T-helper 1 cell (primary cell): ENCODE data around the gene TSC22D2.
"Not testable (repeated sequence)": the region's sequence is repeated elsewhere in the genome, so short reads cannot be mapped to it uniquely, and the experiment has no call there.

Experiments used
- DNase-seq, 5 donors: peaks; one replicate each; pipeline ENCODE4 v3.0.0-alpha.2; 2012 to 2020

Gene TSC22D2

GRCh38 chr3:150449169-150449721, 41.1 kb downstream of the TSC22D2 start:
- no peak for DNase-seq

- no peak for DNase-seq
Observed at GRCh38 chr3:150450916-150451315, 42.8 kb downstream of the TSC22D2 start.

GRCh38 chr3:150451329-150452048, 43.4 kb downstream of the TSC22D2 start:
- no peak for DNase-seq

- DNase-seq = no peak
Observed at GRCh38 chr3:150453353-150453752, 45.3 kb downstream of the TSC22D2 start.

GRCh38 chr3:150454085-150454484, 46.0 kb downstream of the TSC22D2 start:
- no peak for DNase-seq

GRCh38 chr3:150454622-150455021, 46.5 kb downstream of the TSC22D2 start:
- no peak for DNase-seq

GRCh38 chr3:150455341-150455740, 47.2 kb downstream of the TSC22D2 start:
- no peak for DNase-seq

GRCh38 chr3:150458001-150458400, 49.9 kb downstream of the TSC22D2 start:
- no peak for DNase-seq

- DNase-seq = no peak
Observed at GRCh38 chr3:150460484-150460883, 52.4 kb downstream of the TSC22D2 start.

- no peak for DNase-seq
Observed at GRCh38 chr3:150461399-150461798, 53.3 kb downstream of the TSC22D2 start.

- no peak for DNase-seq
Observed at GRCh38 chr3:150462108-150462507, 54.0 kb downstream of the TSC22D2 start.

- DNase-seq = no peak
Observed at GRCh38 chr3:150464684-150465083, 56.6 kb downstream of the TSC22D2 start.

- no peak for DNase-seq
Observed at GRCh38 chr3:150467381-150467780, 59.3 kb downstream of the TSC22D2 start.

- DNase-seq = no peak
Observed at GRCh38 chr3:150469031-150469930, 61.2 kb downstream of the TSC22D2 start.

- DNase-seq = no peak
Observed at GRCh38 chr3:150469931-150470740, 62.0 kb downstream of the TSC22D2 start.

GRCh38 chr3:150472421-150472820, 64.3 kb downstream of the TSC22D2 start:
- DNase-seq = no peak

GRCh38 chr3:150473161-150473560, 65.1 kb downstream of the TSC22D2 start:
- DNase-seq = not testable (repeated sequence)

GRCh38 chr3:150479370-150479769, 71.3 kb downstream of the TSC22D2 start:
- DNase-seq = no peak

GRCh38 chr3:150480877-150481276, 72.8 kb downstream of the TSC22D2 start:
- DNase-seq = no peak

- no peak for DNase-seq
Observed at GRCh38 chr3:150483226-150483625, 75.1 kb downstream of the TSC22D2 start.

- no peak for DNase-seq
Observed at GRCh38 chr3:150484410-150484809, 76.3 kb downstream of the TSC22D2 start.

- DNase-seq = no peak
Observed at GRCh38 chr3:150488867-150489266, 80.8 kb downstream of the TSC22D2 start.
